Measurements from ENCODE around the gene NHS. TPM values are rescaled to one million over a fixed set of nuclear protein-coding genes. Genes with fewer than 3 reads are reported as not detected.
A peak's percentile ranks its signal among the peaks of the same experiment; 100 is the strongest.

Gene NHS
- total and polyA plus RNA-seq, 2 of the 4 experiments (the other 2 are of a cell fraction) = 0.36 to 0.90 TPM

- no peak overlapping the region for H4K8ac ChIP-seq (ENCODE audit: low read depth in 2 of 2, low read length in 2 of 2)
- no peak overlapping the region for H2AFZ ChIP-seq (replicated peaks; ENCODE audit: low read length, poor library complexity)
- no peaks in the 10 kb centered on the region for H3K9me1 ChIP-seq (ENCODE audit: insufficient read depth, low read length)
- no peaks in the 10 kb centered on the region; the same call in 1 of the 2 replicates for H3K4me1 ChIP-seq (ENCODE audit: control insufficient read depth, insufficient read depth, low read length)
- no peak for ATAC-seq (ENCODE audit: low read depth)
- no peak overlapping the region for H3K4me3 ChIP-seq (ENCODE audit: insufficient read depth, low read depth, low read length)
- dilution Hi-C loops (cut with HindIII; ENCODE audit: low sequenced_read_pairs, unreplicated experiment) = no loop called here
- no TSS peak for BruUV-seq (replicated peaks)
- H4K91ac ChIP-seq (ENCODE audit: insufficient read depth, low read depth, low read length) = no peak overlapping the region
- H3K9me3 ChIP-seq (ENCODE audit: control insufficient read depth, insufficient read depth, low read length) = peaks cover 2% of the 10 kb centered on the region; the same call in 1 of the 2 replicates
- H2AK5ac ChIP-seq (ENCODE audit: low read depth, low read length) = no peak overlapping the region
- ChIA-PET CTCF (interaction anchor here (0.6 kb wide), 1 partner anchor 1291 kb away, joined by 3 read pairs; no protein-coding TSS in a partner anchor), POLR2A (ENCODE audit: unreplicated experiment) (no interaction called here)
- TF ChIP-seq RAD21 (IDR thresholded peaks at IDR 0.05; ENCODE audit: low read length) (no peak), BHLHE40 (IDR thresholded peaks at IDR 0.05; ENCODE audit: low read depth, low read length) (no peak), RFX5 (IDR thresholded peaks at IDR 0.05; ENCODE audit: low read depth, low read length) (no peak), CEBPB (IDR thresholded peaks at IDR 0.05; ENCODE audit: low read depth, low read length) (peak; percentile 76), CHD1 (IDR thresholded peaks at IDR 0.05; ENCODE audit: low read depth, low read length) (no peak), MAZ (IDR thresholded peaks at IDR 0.05; ENCODE audit: borderline replicate concordance, low read depth, low read length) (no peak)
- no peaks in the 10 kb centered on the region; a peak in 1 of 4 replicates for H3K79me1 ChIP-seq (ENCODE audit: low read depth in 1 of 2, low read length in 2 of 2)
- peak; percentile 23 for DNase-seq
- H2BK120ac ChIP-seq (ENCODE audit: low read depth, low read length) = no peak overlapping the region
- H3K56ac ChIP-seq (ENCODE audit: extremely low read depth, insufficient read depth, low read length) = no peak overlapping the region
- WGBS, 2 experiments (ENCODE audit: extremely low coverage in 2 of 2, insufficient read length in 1 of 2) = no CpG with 5 or more reads among the region's 2 CpGs
- H3K14ac ChIP-seq (replicated peaks; ENCODE audit: low read depth, low read length) = no peak overlapping the region
- intact Hi-C loops (cut with micrococcal nuclease) = no loop called here
- no peak overlapping the region for H2AK9ac ChIP-seq (replicated peaks; ENCODE audit: low read depth, low read length, poor library complexity)
- H2BK15ac ChIP-seq (ENCODE audit: low read depth, low read length) = no peak overlapping the region
- H4K5ac ChIP-seq (ENCODE audit: low read depth, low read length) = no peak overlapping the region
- no peak overlapping the region for H2BK5ac ChIP-seq (ENCODE audit: low read depth, low read length, poor library complexity, severe bottlenecking)
- no peak overlapping the region for H3K9ac ChIP-seq (ENCODE audit: low read depth, low read length)
- no peaks in the 10 kb centered on the region for H4K20me1 ChIP-seq (ENCODE audit: insufficient read depth, low read length)
- in situ Hi-C loops (cut with MboI; ENCODE audit: low sequenced_read_pairs) = no loop called here
- no peak overlapping the region for H2BK20ac ChIP-seq (ENCODE audit: low read depth, low read length)
- H3K27me3 ChIP-seq (ENCODE audit: control insufficient read depth, insufficient read depth, low read length) = no peaks in the 10 kb centered on the region; the same call in 1 of the 2 replicates
- no peak overlapping the region for H3K4ac ChIP-seq (ENCODE audit: low read depth, low read length)
- H3K36me3 ChIP-seq (ENCODE audit: control insufficient read depth, insufficient read depth, low read length) = no peaks in the 10 kb centered on the region
- H3K27ac ChIP-seq (ENCODE audit: insufficient read depth, low read length) = no peak overlapping the region
- H3K4me2 ChIP-seq (ENCODE audit: low read depth, low read length) = no peak overlapping the region
- no peak overlapping the region for H3K23ac ChIP-seq (ENCODE audit: low read depth, low read length)
- H3K18ac ChIP-seq (ENCODE audit: low read depth, low read length) = no peak overlapping the region
These were observed 22.1 kb downstream of the NHS start for GRCh38 chrX:17397074-17397473.
